Caco-2 (cell line): ENCODE data around the gene COL21A1. TPM values are rescaled to one million over a fixed set of nuclear protein-coding genes. Genes with fewer than 3 reads are reported as not detected.

Source experiments
- BruUV-seq: library from RNA; stranded (reverse); fragments of 400-500 nt; replicated peaks from 2 replicates; lab custom pipeline; 2021; lab: Mats Ljungman, UMichigan
- CTCF ChIA-PET: fragments of 300-600 bp; sonication (Branson Sonifier 250); formaldehyde crosslinking; loops from one replicate; lab custom pipeline; 2022; ENCODE audit warnings: antibody characterized with exemption; lab: Charles Lee
- POLR2A ChIA-PET: fragments of 300-600 bp; sonication (Branson Sonifier 250); formaldehyde crosslinking; loops from one replicate; lab custom pipeline; 2022; ENCODE audit warnings: antibody characterized with exemption; lab: Charles Lee
- DNase-seq, 2 experiments: peaks; one replicate each; pipeline versions ENCODE4 v3.0.0 to v3.0.0-alpha.2; 2020 to 2022
- H3K27me3 ChIP-seq: replicated peaks from 2 replicates; pipeline ENCODE4 v1.6.0; 2011; ENCODE audit warnings: low read length; ENCODE audit not compliant: control insufficient read depth, insufficient read depth
- H3K36me3 ChIP-seq: 2 replicates; pipeline ENCODE4 v1.5.1; 2011; ENCODE audit warnings: low read length; ENCODE audit not compliant: control insufficient read depth, insufficient read depth
- H3K4me1 ChIP-seq: fragments of 250-450 bp; sonication (Bioruptor Pico); 2 replicates; pipeline ENCODE4 v1.5.1; 2020; ENCODE audit warnings: mild to moderate bottlenecking
- H3K4me3 ChIP-seq: 2 replicates; pipeline ENCODE4 v1.5.1; 2011; ENCODE audit warnings: low read depth, mild to moderate bottlenecking, control low read depth, low read length
- H3K9me3 ChIP-seq: fragments of 250-450 bp; sonication (Bioruptor Pico); 2 replicates; pipeline ENCODE4 v1.5.1; 2020; ENCODE audit warnings: mild to moderate bottlenecking, moderate library complexity
- H3K27ac Mint-ChIP-seq: one replicate; pipeline ENCODE4 v1.8.0; 2022; ENCODE audit warnings: mixed read lengths; ENCODE audit not compliant: unreplicated experiment
- H3K27me3 Mint-ChIP-seq: one replicate; pipeline ENCODE4 v1.8.0; 2022; ENCODE audit warnings: mixed read lengths; ENCODE audit not compliant: insufficient read depth, unreplicated experiment
- H3K36me3 Mint-ChIP-seq: one replicate; pipeline ENCODE4 v1.8.0; 2022; ENCODE audit warnings: mild to moderate bottlenecking, mixed read lengths; ENCODE audit not compliant: insufficient read depth, unreplicated experiment
- H3K4me1 Mint-ChIP-seq: one replicate; pipeline ENCODE4 v1.8.0; 2022; ENCODE audit warnings: low read depth, mixed read lengths; ENCODE audit not compliant: unreplicated experiment
- H3K4me3 Mint-ChIP-seq: one replicate; pipeline ENCODE4 v1.8.0; 2022; ENCODE audit warnings: mild to moderate bottlenecking, moderate library complexity, mixed read lengths; ENCODE audit not compliant: unreplicated experiment
- H3K9me3 Mint-ChIP-seq: one replicate; pipeline ENCODE4 v1.8.0; 2022; ENCODE audit warnings: mixed read lengths; ENCODE audit not compliant: unreplicated experiment
- intact Hi-C: fragments of 100-400 bp; cut with micrococcal nuclease; formaldehyde crosslinking; loops from one replicate; pipeline ENCODE4 v1.10.0; 2022; ENCODE audit not compliant: unreplicated experiment
- total RNA-seq: library from RNA; stranded (reverse); gene quantifications from 2 replicates; pipeline ENCODE4 v1.2.3, GENCODE V29; 2022
- TF ChIP-seq, protein P1 (sequence below), 2 experiments: fragments of 200-600 bp in 1 of 2; IDR thresholded peaks; 1 replicate in 1 of 2; 2 replicates in 1 of 2; pipeline versions ENCODE4 v1.5.1 to v1.8.0; 2011 to 2022; ENCODE audit warnings: antibody characterized with exemption in 1 of 2, control low read depth in 1 of 2, inconsistent platforms in 1 of 2, low read depth in 1 of 2, low read length in 1 of 2, mild to moderate bottlenecking in 1 of 2, moderate library complexity in 1 of 2; ENCODE audit not compliant: insufficient read depth in 1 of 2, severe bottlenecking in 1 of 2, unreplicated experiment in 1 of 2

The COL21A1 gene
- total RNA-seq, 1 experiment from 2014 or later, result 1.3 TPM

DNA sequence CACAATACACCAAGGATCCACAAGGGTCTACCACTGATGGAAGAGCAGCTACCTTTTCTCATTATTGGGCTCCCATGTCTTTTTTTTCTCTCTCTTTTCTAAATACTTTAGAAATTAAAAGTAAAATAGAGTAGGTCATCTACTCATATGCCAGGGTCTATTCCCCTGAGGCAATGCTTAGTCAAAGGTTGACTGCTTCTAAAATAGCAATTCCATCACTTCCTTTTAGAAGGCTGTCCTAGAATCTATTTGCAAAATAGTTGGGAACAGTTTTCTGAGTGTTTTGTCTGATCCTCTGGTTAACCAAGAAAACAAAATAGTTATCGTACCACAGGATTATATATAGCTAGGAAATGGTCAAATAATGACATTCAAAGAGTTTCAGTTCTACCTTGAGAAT, 174.1 kb downstream of the COL21A1 start:
- CTCF ChIA-PET, result no interaction called here

DNA sequence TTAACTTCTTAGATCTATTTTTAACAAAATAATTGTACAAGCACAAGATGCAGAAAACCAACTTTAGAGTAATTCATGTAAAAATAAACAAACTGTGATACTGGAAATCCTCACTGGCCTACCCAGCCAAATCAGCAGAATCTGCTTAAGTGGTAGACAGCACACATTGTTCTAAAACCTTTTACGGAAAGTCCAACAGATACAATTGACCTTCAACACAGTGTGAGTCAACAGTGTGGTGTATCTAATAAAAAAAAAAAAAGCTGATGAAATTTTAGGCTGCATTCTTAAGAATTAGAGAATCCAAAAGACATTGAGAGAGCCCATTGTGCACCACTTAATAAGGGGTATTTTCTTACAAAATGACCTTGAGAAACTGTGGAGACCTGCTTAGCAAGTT, 174.5 kb downstream of the COL21A1 start:
- Histone ChIP-seq H3K9me3 (0 out of 2 replicates have a peak, but pooled peaks cover 4% of the 10 kb centered on the region), H3K27me3 (no peaks in the 10 kb centered on the region), H3K36me3 (no peaks in the 10 kb centered on the region), H3K4me3 (no peak overlapping the region), H3K4me1 (no peaks in the 10 kb centered on the region)
- no peak overlapping the region for H3K27ac Mint-ChIP-seq
- H3K27me3 Mint-ChIP-seq, result no peaks in the 10 kb centered on the region
- DNase-seq, result no peak
- peaks cover 14% of the 10 kb centered on the region for H3K9me3 Mint-ChIP-seq
- H3K4me1 Mint-ChIP-seq, result no peaks in the 10 kb centered on the region
- TF ChIP-seq, protein P1, sequence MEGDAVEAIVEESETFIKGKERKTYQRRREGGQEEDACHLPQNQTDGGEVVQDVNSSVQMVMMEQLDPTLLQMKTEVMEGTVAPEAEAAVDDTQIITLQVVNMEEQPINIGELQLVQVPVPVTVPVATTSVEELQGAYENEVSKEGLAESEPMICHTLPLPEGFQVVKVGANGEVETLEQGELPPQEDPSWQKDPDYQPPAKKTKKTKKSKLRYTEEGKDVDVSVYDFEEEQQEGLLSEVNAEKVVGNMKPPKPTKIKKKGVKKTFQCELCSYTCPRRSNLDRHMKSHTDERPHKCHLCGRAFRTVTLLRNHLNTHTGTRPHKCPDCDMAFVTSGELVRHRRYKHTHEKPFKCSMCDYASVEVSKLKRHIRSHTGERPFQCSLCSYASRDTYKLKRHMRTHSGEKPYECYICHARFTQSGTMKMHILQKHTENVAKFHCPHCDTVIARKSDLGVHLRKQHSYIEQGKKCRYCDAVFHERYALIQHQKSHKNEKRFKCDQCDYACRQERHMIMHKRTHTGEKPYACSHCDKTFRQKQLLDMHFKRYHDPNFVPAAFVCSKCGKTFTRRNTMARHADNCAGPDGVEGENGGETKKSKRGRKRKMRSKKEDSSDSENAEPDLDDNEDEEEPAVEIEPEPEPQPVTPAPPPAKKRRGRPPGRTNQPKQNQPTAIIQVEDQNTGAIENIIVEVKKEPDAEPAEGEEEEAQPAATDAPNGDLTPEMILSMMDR (IDR thresholded peaks at IDR 0.05; ENCODE audit: insufficient read depth in 1 of 2, low read depth in 1 of 2, low read length in 1 of 2, severe bottlenecking in 1 of 2, unreplicated experiment in 1 of 2), result no peak
- ChIA-PET CTCF (no interaction called here), POLR2A (no interaction called here)
- no peak overlapping the region for H3K4me3 Mint-ChIP-seq
- BruUV-seq, result no TSS peak
- intact Hi-C loops, result no loop called here
- H3K36me3 Mint-ChIP-seq, result no peaks in the 10 kb centered on the region

More for the DNA sequence above, 174.1 kb downstream of the COL21A1 start:
- Histone ChIP-seq H3K27me3 (no peaks in the 10 kb centered on the region), H3K4me3 (no peak overlapping the region), H3K4me1 (no peaks in the 10 kb centered on the region), H3K36me3 (no peaks in the 10 kb centered on the region), H3K9me3 (0 out of 2 replicates have a peak, but pooled peaks cover 4% of the 10 kb centered on the region)
- no TSS peak for BruUV-seq
- intact Hi-C loops, result no loop called here
- no peak for DNase-seq
- POLR2A ChIA-PET, result no interaction called here
- no peaks in the 10 kb centered on the region for H3K27me3 Mint-ChIP-seq
- no peaks in the 10 kb centered on the region for H3K4me1 Mint-ChIP-seq
- H3K4me3 Mint-ChIP-seq, result no peak overlapping the region
- H3K9me3 Mint-ChIP-seq, result peaks cover 14% of the 10 kb centered on the region
- no peak overlapping the region for H3K27ac Mint-ChIP-seq
- TF ChIP-seq, protein P1 (IDR thresholded peaks at IDR 0.05; ENCODE audit: insufficient read depth in 1 of 2, low read depth in 1 of 2, low read length in 1 of 2, severe bottlenecking in 1 of 2, unreplicated experiment in 1 of 2), result no peak
- H3K36me3 Mint-ChIP-seq, result no peaks in the 10 kb centered on the region

DNA sequence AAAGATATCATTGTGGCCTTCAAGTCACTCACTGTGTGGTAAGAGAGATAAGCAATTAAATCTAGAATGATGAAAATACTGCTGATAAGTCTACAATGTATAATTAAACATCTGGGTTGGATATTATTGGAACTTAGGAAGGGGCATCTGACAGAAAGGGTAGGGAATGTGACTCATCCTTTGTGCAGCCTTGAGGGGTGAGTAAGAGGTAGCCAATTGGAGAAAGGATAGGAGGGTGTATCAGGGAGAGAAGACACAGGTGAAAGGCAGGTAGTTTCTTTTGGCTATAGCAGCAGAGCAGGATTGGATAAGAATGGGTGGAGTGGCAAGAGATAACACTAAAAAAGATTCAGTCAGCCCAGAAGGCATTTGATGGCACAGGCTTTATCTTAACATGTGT, 182.0 kb downstream of the COL21A1 start:
- Histone ChIP-seq H3K4me1 (no peaks in the 10 kb centered on the region), H3K27me3 (no peaks in the 10 kb centered on the region), H3K36me3 (no peaks in the 10 kb centered on the region), H3K9me3 (no peaks in the 10 kb centered on the region), H3K4me3 (no peak overlapping the region)
- TF ChIP-seq, protein P1 (IDR thresholded peaks at IDR 0.05; ENCODE audit: insufficient read depth in 1 of 2, low read depth in 1 of 2, low read length in 1 of 2, severe bottlenecking in 1 of 2, unreplicated experiment in 1 of 2), result no peak
- Mint-ChIP-seq H3K36me3 (no peaks in the 10 kb centered on the region), H3K27ac (no peak overlapping the region), H3K4me1 (no peaks in the 10 kb centered on the region), H3K4me3 (no peak overlapping the region), H3K27me3 (no peaks in the 10 kb centered on the region), H3K9me3 (no peaks in the 10 kb centered on the region)
- no peak for DNase-seq
- no TSS peak for BruUV-seq
- CTCF ChIA-PET, result no interaction called here
- intact Hi-C loops, result no loop called here
- POLR2A ChIA-PET, result no interaction called here
